ENCODE measurements around the gene TRIM46. TPM values are rescaled to one million over a fixed set of nuclear protein-coding genes. Genes with fewer than 3 reads are reported as not detected.

Gene TRIM46
- polyA plus RNA-seq, 2 of the 4 experiments (the other 2 are of a cell fraction), result 1.1 to 2.8 TPM

- WGBS (ENCODE audit: missing lambda C conversion rate), result 95% methylated on average over 7 of the region's 8 CpGs
- Histone ChIP-seq H3K9me3 (no peaks in the 10 kb centered on the region), H3K4me1 (0 out of 3 replicates have a peak, but pooled peaks cover 4% of the 10 kb centered on the region), H3K27ac (no peak overlapping the region), H3K4me2 (no peak overlapping the region), H3K4me3 (no peak overlapping the region)
- ATAC-seq (no peak), FAIRE-seq (no peak), DNase-seq (ENCODE audit: low read depth in 1 of 2, low spot score in 1 of 2) (no peak)
- CTCF ChIA-PET, result interaction anchor here (1.0 to 15.2 kb wide), 12 partner anchors 11 to 105 kb away, joined by 3 to 384 read pairs (median 62); partner anchors contain the start of genes EFNA1 and SLC50A1
- TF ChIP-seq REST (IDR thresholded peaks at IDR 0.05) (no peak), SREBF2 (IDR thresholded peaks at IDR 0.05) (no peak), KDM5A (IDR thresholded peaks at IDR 0.05) (no peak), KDM1A (IDR thresholded peaks at IDR 0.05; ENCODE audit: low read depth) (no peak), POLR2AphosphoS2 (conservative IDR thresholded peaks at IDR 0.05; ENCODE audit: low read length) (no peak), EHF (CRISPR knock-in tag; IDR thresholded peaks at IDR 0.05) (no peak), MAFK (IDR thresholded peaks at IDR 0.05; ENCODE audit: partially characterized antibody) (no peak), FOSB (CRISPR knock-in tag; IDR thresholded peaks at IDR 0.05) (no peak), ESRRA (IDR thresholded peaks at IDR 0.05; ENCODE audit: borderline replicate concordance, low read length) (no peak), TFCP2L1 (CRISPR knock-in tag; IDR thresholded peaks at IDR 0.05) (no peak), ZFP36 (IDR thresholded peaks at IDR 0.05; ENCODE audit: borderline replicate concordance, partially characterized antibody) (no peak), HOXB5 (CRISPR knock-in tag; IDR thresholded peaks at IDR 0.05) (no peak), MAX (IDR thresholded peaks at IDR 0.05) (no peak)
- POLR2A ChIA-PET, result interaction anchor here (0.6 kb wide), 1 partner anchor 362 kb away, joined by 3 read pairs; no protein-coding TSS in a partner anchor
These were observed 7.6 kb upstream of the TRIM46 start for GRCh38 chr1:155166051-155166470.

- 85% methylated on average over 19 of the region's 27 CpGs for WGBS (ENCODE audit: missing lambda C conversion rate)
- DNase-seq (ENCODE audit: low read depth in 1 of 2, low spot score in 1 of 2) (no peak), ATAC-seq (no peak; a peak in 1 of 6 replicates), FAIRE-seq (no peak)
- ChIA-PET CTCF (interaction anchor here (1.0 to 15.2 kb wide), 18 partner anchors 11 to 150 kb away, joined by 3 to 384 read pairs (median 22); partner anchors contain the start of genes EFNA1, EFNA3 and SLC50A1), POLR2A (interaction anchor here (1.5 kb wide), 2 partner anchors 75 to 82 kb away, joined by 5 to 6 read pairs; no protein-coding TSS in a partner anchor)
- no peak overlapping the region for H3K27ac ChIP-seq
- H3K4me2 ChIP-seq, result no peak overlapping the region; the same call in 2 of the 3 replicates
- no peaks in the 10 kb centered on the region for H3K9me3 ChIP-seq
- TF ChIP-seq SMC3 (IDR thresholded peaks at IDR 0.05) (no peak), ZFP36 (IDR thresholded peaks at IDR 0.05; ENCODE audit: borderline replicate concordance, partially characterized antibody) (no peak), GATA3 (IDR thresholded peaks at IDR 0.05; ENCODE audit: borderline replicate concordance) (no peak)
- H3K4me3 ChIP-seq, result no peak overlapping the region
- peaks cover 4% of the 10 kb centered on the region; the same call in 1 of the 3 replicates for H3K4me1 ChIP-seq
These were observed 7.0 kb upstream of the TRIM46 start for GRCh38 chr1:155166471-155167165.

DNA sequence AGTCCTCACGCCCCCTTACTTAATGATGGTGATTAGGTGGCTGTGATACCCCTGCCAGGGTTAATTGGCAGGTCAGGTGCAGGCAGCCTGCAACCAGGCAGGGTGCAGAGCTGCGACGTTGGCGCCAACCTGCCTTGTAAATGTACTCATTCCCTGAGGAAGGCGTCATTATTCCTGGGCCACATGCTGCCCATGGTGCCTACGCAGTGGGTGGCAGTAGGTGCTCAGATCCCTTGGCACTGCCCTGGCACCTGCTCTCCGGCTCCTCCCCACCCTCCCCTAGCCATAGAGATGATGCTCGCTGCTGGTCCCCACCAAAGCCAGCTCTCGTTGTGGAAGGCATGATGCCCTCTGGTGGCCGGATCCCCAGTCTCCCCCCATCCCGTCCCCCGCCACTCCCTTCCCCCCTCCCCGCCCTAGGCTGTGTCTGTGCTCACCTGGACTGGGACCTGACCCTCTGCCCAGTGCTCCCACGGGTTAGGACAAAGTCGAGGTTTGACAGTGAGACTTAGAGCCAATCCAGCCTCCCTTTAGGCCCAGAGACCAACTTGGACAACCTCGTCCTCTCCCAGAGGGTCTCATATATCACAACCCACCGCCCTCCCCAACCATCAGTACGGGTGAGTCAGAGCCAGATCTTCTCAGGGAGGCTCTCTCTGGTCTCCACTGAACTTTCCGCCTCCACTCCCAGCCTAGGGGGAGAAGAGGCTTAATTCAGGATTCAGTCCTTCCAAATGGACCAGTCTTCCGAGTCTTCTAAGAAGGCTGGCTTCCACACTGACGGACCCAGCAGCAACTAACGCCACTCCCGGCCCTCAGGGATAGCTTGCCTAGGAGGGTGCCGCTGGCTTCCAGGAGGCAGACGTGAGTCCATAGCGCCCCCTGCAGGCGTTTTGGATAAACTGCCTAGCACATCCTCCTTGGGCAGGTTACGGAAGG, 6.2 kb upstream of the TRIM46 start:
- ATAC-seq (peak; percentile 84 to 90), FAIRE-seq (peak; percentile 88), DNase-seq (ENCODE audit: low read depth in 1 of 2, low spot score in 1 of 2) (peak; percentile 77 to 91)
- Histone ChIP-seq H3K4me1 (peaks cover 12% of the 10 kb centered on the region), H3K4me3 (peak overlapping the region; percentile 34), H3K27ac (peak overlapping the region; percentile 62 to 81), H3K4me2 (peak overlapping the region; percentile 89), H3K9me3 (no peaks in the 10 kb centered on the region)
- ChIA-PET POLR2A (interaction anchor here (1.5 kb wide), 2 partner anchors 76 to 83 kb away, joined by 5 to 6 read pairs; no protein-coding TSS in a partner anchor), CTCF (interaction anchor here (0.9 to 15.2 kb wide), 27 partner anchors 10 to 161 kb away, joined by 3 to 384 read pairs (median 8); partner anchors contain the start of genes EFNA1, EFNA3, EFNA4 and SLC50A1)
- WGBS (ENCODE audit: missing lambda C conversion rate), result 24% methylated on average over 25 of the region's 28 CpGs
- TF ChIP-seq MAX (IDR thresholded peaks at IDR 0.05) (peak; percentile 43; the same call in 1 of the 2 replicates), RCOR1 (IDR thresholded peaks at IDR 0.05; ENCODE audit: low read depth, low read length) (no peak), ZFP36 (IDR thresholded peaks at IDR 0.05; ENCODE audit: borderline replicate concordance, partially characterized antibody) (no peak), RAD21 (conservative IDR thresholded peaks at IDR 0.05 in 1 of 2, IDR thresholded peaks at IDR 0.05 in 1 of 2) (peak; percentile 93 to 98), FOSL2 (IDR thresholded peaks at IDR 0.05) (no peak), FOSL2 (CRISPR knock-in tag; IDR thresholded peaks at IDR 0.05) (peak; percentile 49), CBX2 (IDR thresholded peaks at IDR 0.05; ENCODE audit: borderline replicate concordance, low read depth) (no peak), CHD4 (IDR thresholded peaks at IDR 0.05; ENCODE audit: borderline replicate concordance) (peak; percentile 65; the same call in 1 of the 2 replicates), CTCF (IDR thresholded peaks at IDR 0.05) (peak; percentile 94), SMC3 (IDR thresholded peaks at IDR 0.05) (peak; percentile 64)
